Smooth muscle cell (in vitro differentiated cells): ENCODE data around the gene PTBP3. TPM values are rescaled to one million over a fixed set of nuclear protein-coding genes. Genes with fewer than 3 reads are reported as not detected.

Experiments
- DNase-seq: peaks from one replicate; lab custom pipeline; 2025; ENCODE audit not compliant: unreplicated experiment; lab: John Stamatoyannopoulos, UW
- H2AFZ ChIP-seq: fragments of 200-600 bp; sonication (generic); 2 replicates; pipeline ENCODE4 v1.6.0; 2016; ENCODE audit warnings: antibody characterized with exemption, low read depth, mild to moderate bottlenecking
- H3F3A ChIP-seq: fragments of 200-600 bp; sonication (generic); 2 replicates; pipeline ENCODE4 v1.6.0; 2017; ENCODE audit warnings: antibody characterized with exemption, low read depth
- H3K27ac ChIP-seq: fragments of 200-600 bp; sonication (generic); 2 replicates; pipeline ENCODE4 v1.5.1; 2016; ENCODE audit warnings: low read depth, mild to moderate bottlenecking
- H3K27me3 ChIP-seq: fragments of 200-600 bp; sonication (generic); 2 replicates; pipeline ENCODE4 v1.6.1; 2016; ENCODE audit warnings: low read depth, mild to moderate bottlenecking
- H3K36me3 ChIP-seq: fragments of 200-600 bp; sonication (generic); 2 replicates; pipeline ENCODE4 v1.5.1; 2016; ENCODE audit warnings: low read depth
- H3K4me1 ChIP-seq: fragments of 200-600 bp; sonication (generic); 2 replicates; pipeline ENCODE4 v1.5.1; 2016; ENCODE audit warnings: low read depth
- H3K4me2 ChIP-seq: fragments of 200-600 bp; sonication (generic); 2 replicates; pipeline ENCODE4 v1.6.0; 2016; ENCODE audit warnings: mild to moderate bottlenecking
- H3K4me3 ChIP-seq: fragments of 200-600 bp; sonication (generic); 2 replicates; pipeline ENCODE4 v1.5.1; 2016; ENCODE audit warnings: mild to moderate bottlenecking
- H3K79me2 ChIP-seq: fragments of 200-600 bp; sonication (generic); 2 replicates; pipeline ENCODE4 v1.6.0; 2016; ENCODE audit warnings: low read depth, mild to moderate bottlenecking
- H3K9ac ChIP-seq: fragments of 200-600 bp; sonication (generic); 2 replicates; pipeline ENCODE4 v1.6.0; 2016; ENCODE audit warnings: low read depth
- H3K9me3 ChIP-seq: fragments of 200-600 bp; sonication (generic); replicated peaks from 2 replicates; pipeline ENCODE4 v1.5.1; 2016; ENCODE audit warnings: low read depth
- H4K20me1 ChIP-seq: fragments of 200-600 bp; sonication (generic); 2 replicates; pipeline ENCODE4 v1.6.0; 2016; ENCODE audit warnings: low read depth
- CTCF ChIP-seq: fragments of 200-600 bp; sonication (generic); IDR thresholded peaks from 2 replicates; pipeline ENCODE4 v1.5.1; 2017; ENCODE audit warnings: borderline replicate concordance, mild to moderate bottlenecking, antibody characterized with exemption; ENCODE audit not compliant: insufficient read depth, poor library complexity, severe bottlenecking
- WGBS: methylation state at CpG from one replicate; pipeline ENCODE4 v1.1.7; 2016; ENCODE audit warnings: low lambda C conversion rate; 5-methylcytosine and 5-hydroxymethylcytosine counted together
- polyA plus RNA-seq: library from polyadenylated mRNA; unstranded; fragments of >200 nt; fragmentation: Nextera tagmentation; extraction: Ambion mirVana; gene quantifications from 2 replicates; pipeline ENCODE4 v1.2.1, GENCODE V29; 2016
- total RNA-seq: library from RNA; depleted of rRNA; stranded (reverse); fragments of >200 nt; gene quantifications from 2 replicates; pipeline ENCODE4 v1.2.3, GENCODE V29; 2014

Gene PTBP3
- total and polyA plus RNA-seq, 2 experiments from 2014 or later = 9.5 to 51.5 TPM

DNA sequence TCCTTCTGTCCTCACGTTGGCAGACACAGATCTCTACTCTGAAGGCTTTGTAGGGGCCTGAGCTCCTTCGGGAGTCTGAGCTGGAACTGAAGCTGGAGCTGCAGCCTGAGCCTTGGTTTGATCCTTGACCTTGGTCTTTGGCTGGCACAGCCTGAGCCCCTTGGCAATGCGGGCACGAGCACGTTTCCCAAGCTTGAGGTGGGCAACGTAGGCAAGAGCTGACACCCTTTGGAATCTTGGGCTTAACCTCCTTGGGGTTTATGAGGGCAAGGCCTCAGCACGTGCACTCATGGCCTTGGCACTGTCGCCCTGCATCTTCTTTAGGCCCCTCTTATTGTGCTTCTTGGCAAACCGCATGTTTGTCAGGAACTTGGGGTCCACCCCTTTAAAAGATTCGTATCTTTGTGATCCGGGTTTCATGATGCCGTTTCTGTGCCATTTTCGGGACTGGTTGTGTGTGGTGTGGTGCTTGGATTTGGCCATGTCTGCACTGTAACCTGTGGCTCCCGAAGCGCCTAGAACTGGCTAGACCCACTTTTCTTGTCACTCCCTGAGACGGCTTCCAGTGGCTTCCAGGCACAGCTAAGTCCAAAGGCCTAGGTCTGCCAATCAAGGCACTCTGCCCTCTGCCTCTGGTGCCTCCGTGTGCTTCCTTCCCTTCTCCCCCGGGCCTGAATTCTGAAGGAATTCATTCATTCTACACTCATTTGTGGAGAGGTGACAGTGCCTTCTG is 159.8 kb downstream of the PTBP3 start:
- Histone ChIP-seq H3K27ac (no peak overlapping the region), H3K9ac (no peak overlapping the region), H4K20me1 (no peaks in the 10 kb centered on the region), H3F3A (no peaks in the 10 kb centered on the region), H2AFZ (no peak overlapping the region), H3K9me3 (no peaks in the 10 kb centered on the region), H3K36me3 (no peaks in the 10 kb centered on the region), H3K4me1 (no peaks in the 10 kb centered on the region), H3K4me3 (peak overlapping the region; percentile 71), H3K79me2 (no peaks in the 10 kb centered on the region), H3K4me2 (peak overlapping the region; percentile 82), H3K27me3 (no peaks in the 10 kb centered on the region)
- 82% methylated on average over 18 of the region's 18 CpGs for WGBS
- no peak for DNase-seq
- TF ChIP-seq CTCF = no peak

DNA sequence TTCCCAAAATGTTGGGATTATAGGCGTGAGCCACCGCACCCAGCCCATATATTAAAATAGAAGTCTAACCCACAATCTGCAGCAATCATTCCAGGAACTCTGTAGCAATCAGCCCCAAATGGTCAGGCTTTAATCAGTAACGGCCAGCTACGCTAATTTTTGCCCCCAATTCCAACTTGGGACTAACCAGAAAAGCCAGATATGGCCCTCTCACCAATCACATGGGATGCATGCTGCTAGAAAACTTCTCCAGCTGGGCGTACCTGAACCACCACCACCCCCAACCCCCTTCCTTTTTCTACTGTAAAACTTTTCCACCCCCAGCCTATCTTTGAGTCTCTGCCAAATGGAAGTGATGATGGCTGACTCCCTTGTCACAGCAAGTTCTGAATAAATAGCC is 162.5 kb downstream of the PTBP3 start:
- no peaks in the 10 kb centered on the region for H3F3A ChIP-seq
- H3K9ac ChIP-seq = no peak overlapping the region
- H3K4me2 ChIP-seq = no peak overlapping the region
- no peak for DNase-seq
- TF ChIP-seq CTCF = no peak
- no peaks in the 10 kb centered on the region for H3K36me3 ChIP-seq
- H2AFZ ChIP-seq = no peak overlapping the region
- no peaks in the 10 kb centered on the region for H3K9me3 ChIP-seq
- WGBS = 86% methylated on average over 5 of the region's 5 CpGs
- H3K27me3 ChIP-seq = no peaks in the 10 kb centered on the region
- no peaks in the 10 kb centered on the region for H3K79me2 ChIP-seq
- no peak overlapping the region for H3K4me3 ChIP-seq
- no peaks in the 10 kb centered on the region for H4K20me1 ChIP-seq
- H3K27ac ChIP-seq = no peak overlapping the region
- no peaks in the 10 kb centered on the region for H3K4me1 ChIP-seq

GRCh38 chr9:112170235-112170634 is 163.2 kb downstream of the PTBP3 start:
- Histone ChIP-seq H3K4me1 (no peaks in the 10 kb centered on the region), H4K20me1 (no peaks in the 10 kb centered on the region), H3K27ac (peak overlapping the region; percentile 42), H3F3A (no peaks in the 10 kb centered on the region), H3K36me3 (no peaks in the 10 kb centered on the region), H3K4me3 (no peak overlapping the region), H3K79me2 (no peaks in the 10 kb centered on the region), H3K9ac (no peak overlapping the region), H3K4me2 (no peak overlapping the region), H3K9me3 (no peaks in the 10 kb centered on the region), H3K27me3 (no peaks in the 10 kb centered on the region), H2AFZ (no peak overlapping the region)
- no peak for DNase-seq
- WGBS = 53% methylated on average over 4 of the region's 4 CpGs
- no peak for TF ChIP-seq CTCF

GRCh38 chr9:112169368-112169767 is 164.1 kb downstream of the PTBP3 start:
- Histone ChIP-seq H3K27me3 (no peaks in the 10 kb centered on the region), H3K79me2 (no peaks in the 10 kb centered on the region), H3K4me1 (no peaks in the 10 kb centered on the region), H3K4me3 (no peak overlapping the region), H2AFZ (no peak overlapping the region), H4K20me1 (no peaks in the 10 kb centered on the region), H3K9ac (no peak overlapping the region), H3K36me3 (no peaks in the 10 kb centered on the region), H3K27ac (peak overlapping the region; percentile 42), H3F3A (no peaks in the 10 kb centered on the region), H3K4me2 (no peak overlapping the region), H3K9me3 (no peaks in the 10 kb centered on the region)
- WGBS = 69% methylated on average over 6 of the region's 6 CpGs
- no peak for DNase-seq
- no peak for TF ChIP-seq CTCF
